Smooth muscle cell of the brain vasculature (primary cell): ENCODE data around the gene DGCR8.
A peak's percentile ranks its signal among the peaks of the same experiment; 100 is the strongest.

ENCODE experiments used
- DNase-seq: peaks from one replicate; pipeline ENCODE4 v3.0.0-alpha.2; 2012; ENCODE audit warnings: low read depth, low spot score

DGCR8 gene

DNA sequence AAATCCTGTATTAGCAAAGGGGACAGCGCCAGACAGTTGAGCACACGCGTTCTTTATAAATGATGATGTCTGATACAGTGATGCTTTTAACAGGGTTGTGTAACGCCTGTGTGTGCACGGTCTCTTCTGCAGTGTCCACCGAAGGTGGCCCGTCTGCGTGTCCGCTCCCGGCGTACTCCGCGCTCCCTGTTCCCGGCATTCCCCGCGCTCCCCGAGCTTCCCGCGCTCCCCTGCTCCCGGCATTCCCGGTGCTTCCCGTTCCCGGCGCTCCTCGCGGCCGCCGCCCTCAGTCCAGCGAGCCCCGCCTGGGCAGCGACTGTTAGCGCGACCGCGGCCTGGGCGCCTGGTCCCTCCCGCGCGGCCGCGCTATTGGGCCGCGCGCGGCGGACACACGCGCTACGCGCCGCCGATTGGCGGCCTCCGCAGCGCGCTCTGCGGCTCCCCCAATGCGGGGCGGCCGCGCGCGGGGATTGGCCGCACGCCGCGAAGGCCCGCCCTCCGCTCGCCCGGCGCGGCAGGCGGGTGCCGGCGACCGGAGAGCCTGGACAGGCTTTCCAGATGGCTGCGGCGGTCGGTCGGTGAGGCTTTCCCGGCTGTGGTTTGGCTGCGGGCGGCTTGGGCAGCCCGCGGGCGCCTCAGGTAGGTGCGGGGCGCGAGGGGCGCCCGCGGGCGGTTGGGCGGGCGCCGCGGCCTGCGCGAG lies at the start of gene DGCR8:
DGCR8 (plus strand) TSS at position 497 of the 700 bp plus-strand sequence. CDS start 5,723 bp downstream, outside the sequence.
- DNase-seq: peak; percentile 85

DNA sequence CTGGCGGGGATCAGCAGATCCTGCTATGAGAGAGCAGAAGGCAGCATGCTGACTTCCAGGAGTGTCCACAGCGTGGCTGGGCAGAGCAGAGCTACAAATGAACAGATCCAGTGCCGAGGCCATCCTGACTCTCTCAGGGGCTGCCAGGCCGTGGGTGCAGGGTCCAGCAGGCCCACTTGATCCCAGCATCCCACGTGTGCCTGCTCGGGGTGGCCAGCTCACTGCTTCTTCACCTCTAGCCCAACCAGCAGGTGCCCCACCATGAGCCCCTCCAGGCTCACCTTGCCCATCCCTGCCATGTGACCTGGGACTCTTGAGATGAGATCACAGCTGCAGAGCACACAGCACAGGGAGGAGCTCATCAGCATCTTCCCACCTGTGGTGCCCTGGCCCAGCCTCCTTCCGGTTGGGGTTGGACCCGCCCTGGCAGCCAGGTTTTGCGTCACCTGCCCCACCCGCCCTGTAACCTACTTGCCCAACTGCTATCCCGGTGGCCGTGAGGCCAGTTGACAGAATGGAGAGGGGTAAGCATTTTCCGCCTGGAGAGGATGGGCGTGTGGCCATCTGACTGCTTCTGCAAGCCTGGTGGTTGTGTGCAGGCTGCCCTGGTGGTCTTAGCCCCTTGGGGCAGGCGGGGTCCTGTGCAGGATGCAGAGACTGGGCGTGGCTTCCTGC lies 48.2 kb upstream of the DGCR8 start:
- no peak for DNase-seq

DNA sequence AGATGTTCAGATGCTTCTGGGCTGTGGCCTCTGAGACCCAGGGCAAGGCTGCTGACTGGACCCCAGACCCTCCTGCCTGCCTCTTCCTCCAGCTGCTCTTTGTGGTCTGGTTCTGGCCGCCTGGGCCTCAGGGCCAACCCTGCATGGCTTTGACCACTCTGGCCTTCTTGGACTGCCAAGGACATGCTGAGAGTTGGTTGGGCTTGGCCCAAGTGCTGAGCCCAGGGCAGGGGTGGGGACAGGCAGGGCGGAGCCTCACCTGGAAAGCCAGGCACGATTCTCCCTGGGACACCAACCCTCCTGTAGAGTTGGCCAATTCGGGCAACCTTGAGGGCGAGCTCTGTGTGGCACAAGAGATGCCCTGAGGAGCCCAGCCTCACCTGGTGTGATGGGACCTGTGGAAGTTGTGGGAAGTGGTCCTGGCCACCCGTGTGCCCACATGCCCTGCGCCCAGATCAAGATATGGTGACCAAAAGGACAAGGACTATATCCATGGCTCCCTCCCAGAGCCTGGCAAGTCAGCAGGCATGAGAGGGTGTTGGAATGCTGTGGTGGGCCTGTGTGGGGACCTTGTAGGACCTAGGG lies 47.5 kb upstream of the DGCR8 start:
- DNase-seq: no peak

GRCh38 chr22:20033045-20033706 lies 46.9 kb upstream of the DGCR8 start:
- DNase-seq: no peak

GRCh38 chr22:20034143-20034542 lies 45.9 kb upstream of the DGCR8 start:
- DNase-seq: no peak

GRCh38 chr22:20035375-20036083 lies 44.5 kb upstream of the DGCR8 start:
- no peak for DNase-seq

- DNase-seq: no peak
Measured at GRCh38 chr22:20036084-20036482, 44.0 kb upstream of the DGCR8 start.

DNA sequence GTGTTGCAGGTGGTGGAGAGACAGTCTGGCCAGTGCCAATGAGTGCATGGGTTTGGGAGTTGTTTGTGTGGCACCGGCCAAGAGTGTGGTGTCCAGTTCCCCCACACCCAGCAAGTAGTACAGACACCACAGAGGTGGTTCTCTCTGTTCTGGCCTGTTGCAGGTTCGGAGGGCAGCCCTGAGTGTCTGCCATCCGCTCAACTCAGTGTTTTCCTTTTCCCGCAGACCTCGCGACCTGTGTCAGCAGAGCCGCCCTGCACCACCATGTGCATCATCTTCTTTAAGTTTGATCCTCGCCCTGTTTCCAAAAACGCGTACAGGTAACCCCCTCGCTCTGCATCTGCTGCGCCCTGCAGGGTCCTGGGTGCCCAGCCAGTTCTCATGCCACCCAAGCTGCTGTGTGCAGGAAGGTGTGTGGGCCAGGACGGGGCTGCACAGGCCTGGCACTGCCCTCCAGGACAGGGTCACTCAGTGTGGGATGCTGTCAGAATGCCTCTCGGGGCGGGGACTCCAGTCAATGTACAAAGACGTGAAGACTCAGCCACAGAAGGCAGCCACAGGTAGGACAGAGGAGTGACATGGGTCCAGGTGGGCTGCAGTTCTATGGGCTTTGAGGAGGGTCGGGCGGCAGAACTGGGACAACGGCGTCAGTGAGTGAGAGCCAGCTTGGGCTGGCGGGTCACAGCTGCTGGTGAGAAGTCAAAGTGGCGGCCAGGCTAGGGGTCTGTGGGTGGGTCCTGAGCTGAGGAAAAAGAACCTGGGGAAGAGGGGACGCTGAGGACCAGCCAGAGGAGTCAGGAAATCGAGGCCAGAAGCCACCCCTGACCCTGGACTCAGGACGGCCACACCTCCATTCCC lies 43.3 kb upstream of the DGCR8 start:
- no peak for DNase-seq

GRCh38 chr22:20037419-20037818 lies 42.6 kb upstream of the DGCR8 start:
- no peak for DNase-seq

DNA sequence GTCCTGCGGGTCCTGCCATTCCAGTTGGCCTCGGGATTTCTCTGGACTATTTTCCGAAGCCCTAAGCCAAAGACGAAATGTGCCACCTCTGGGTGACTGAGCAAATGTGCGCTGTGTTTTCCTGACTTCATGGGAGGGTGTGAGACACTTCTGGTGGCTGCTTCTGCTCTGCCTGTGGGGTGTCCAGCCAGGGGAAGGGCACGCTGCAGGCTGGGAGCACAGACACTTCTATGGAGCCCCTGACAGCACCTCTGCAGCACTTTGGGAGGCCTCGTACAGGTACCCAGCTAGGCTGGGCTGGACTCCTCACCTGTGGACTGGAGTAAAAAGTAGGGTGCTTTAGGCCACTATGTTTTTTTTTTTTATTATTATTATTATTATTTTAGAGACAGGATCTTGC lies 41.5 kb upstream of the DGCR8 start:
- DNase-seq: no peak

DNA sequence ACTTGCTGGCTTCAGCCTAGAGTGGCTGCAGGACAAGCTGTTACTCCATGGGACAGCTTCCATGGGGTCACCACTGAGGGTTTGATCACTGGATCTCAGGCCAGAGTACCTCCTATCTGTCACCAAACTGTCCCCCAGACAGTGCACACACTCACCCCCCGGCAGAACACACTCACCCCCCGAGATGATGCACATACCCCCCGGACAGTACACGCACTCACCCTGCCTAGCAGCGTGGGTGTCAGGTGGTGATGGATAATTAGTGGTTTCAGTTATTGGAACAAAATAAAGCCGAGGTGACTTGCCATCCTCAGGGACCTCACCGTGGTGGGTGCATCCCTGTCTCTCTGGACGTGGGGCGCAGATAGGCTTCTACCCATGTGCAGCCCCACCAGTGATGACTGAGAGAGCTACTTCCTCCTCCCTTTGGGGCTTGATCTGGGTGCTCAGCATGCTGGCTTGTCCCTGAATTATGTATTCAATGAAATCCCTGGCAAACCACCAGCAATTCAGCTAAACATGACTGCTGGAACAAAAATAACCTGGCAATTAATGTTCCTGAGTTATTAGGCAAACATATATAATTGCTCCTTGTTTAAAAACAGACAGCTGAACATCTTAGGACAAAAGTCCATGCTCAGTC lies 40.2 kb upstream of the DGCR8 start:
- DNase-seq: no peak

DNA sequence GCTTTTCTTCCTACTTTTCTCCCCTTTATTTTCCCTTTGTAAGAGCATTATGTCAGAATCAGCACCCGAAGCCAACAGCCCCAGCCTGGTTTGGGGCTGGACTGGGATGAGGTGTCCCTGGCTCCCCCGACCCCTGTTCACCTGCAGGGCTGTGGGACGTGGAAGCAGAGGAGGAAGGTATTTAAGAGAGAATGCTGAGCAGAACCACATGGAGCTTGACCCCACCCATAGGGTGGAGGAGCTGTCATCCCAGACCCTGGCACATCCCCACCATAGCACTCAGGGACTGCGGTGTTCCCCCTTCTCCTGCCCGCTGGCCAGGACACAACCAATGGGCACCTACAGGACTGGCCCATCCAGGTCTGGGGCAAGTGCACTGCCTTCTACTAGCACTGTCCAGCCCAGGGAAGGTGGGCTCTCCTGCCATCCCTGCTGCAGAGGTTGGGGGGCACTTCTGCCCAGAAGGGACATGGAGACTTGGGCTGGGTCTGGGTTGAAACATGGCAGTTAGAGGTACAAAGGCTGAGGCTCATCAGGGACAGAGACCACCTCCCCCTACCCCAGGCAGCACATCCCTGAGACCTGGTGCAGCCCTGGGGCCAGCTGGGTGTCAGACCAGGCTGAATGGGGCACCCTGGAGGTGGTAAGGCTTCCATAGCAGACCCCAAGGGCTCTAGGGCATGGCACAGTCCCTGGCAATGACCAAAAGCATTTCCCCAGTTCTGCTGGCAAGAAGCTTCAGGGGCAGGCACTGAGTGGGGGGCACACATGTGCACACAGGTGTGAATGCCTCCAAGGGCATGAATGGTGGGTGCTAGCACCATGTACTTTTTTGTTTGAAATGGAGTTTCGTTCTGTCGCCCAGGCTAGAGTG lies 39.5 kb upstream of the DGCR8 start:
- DNase-seq: no peak

GRCh38 chr22:20043057-20043996 lies 36.7 kb upstream of the DGCR8 start:
- DNase-seq: no peak

GRCh38 chr22:20043997-20044342 lies 36.1 kb upstream of the DGCR8 start:
- DNase-seq: no peak

DNA sequence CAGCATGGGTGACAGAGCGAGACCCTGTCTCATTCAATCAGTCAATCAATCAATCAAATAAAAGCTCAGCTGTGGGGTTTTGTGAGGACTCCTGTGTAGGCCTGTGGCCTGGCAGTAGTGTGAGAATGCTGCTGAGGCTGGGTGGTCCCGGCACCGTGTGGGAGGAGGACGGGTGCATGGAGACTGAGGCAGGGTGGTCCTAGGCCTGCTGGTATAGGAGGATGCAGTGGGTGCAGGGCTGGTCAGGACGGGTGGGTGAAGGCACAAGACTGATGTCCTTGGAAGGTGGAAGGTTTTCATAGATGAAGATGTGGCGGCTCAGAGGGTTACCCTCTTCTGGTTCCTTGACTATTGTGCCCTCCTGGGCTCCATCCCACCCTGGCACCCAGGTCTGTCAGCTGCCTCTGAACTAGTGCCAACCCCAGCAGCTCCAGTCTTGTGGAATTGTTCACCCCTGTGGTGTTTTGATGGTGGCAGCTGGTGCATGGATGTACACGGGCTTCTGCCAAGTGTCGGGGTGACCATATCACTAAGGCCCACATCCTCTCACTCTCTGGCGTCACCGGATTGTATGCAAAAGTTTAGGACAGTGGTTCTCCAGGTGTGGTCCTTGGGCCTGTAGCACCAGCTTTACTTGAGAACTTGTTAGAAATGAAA lies 35.4 kb upstream of the DGCR8 start:
- no peak for DNase-seq

- DNase-seq: no peak
Measured at GRCh38 chr22:20046730-20047129, 33.3 kb upstream of the DGCR8 start.

DNA sequence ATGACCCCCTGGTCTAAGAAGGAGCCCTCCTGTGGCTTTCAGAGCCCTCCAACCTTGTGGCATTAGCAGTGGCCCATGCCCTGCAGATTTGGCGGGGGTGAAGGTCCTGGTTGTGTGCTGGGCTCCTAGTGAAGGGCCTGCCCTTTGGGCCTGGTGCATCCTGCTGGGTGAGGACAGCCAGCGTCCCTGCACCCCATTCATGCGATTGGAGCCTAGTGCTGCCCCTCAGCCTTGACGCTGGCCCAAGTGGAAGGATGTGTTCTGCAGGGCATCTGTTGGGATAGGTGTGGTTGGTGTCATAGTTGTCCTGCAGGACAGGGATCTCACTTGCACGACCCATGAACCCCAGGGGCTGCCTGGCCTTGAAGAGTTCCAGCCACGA lies 28.1 kb upstream of the DGCR8 start:
- DNase-seq: no peak
